ENCODE data around the gene PDE9A.

Gene PDE9A

GRCh38 chr21:42768324-42769121, 115.1 kb downstream of the PDE9A start:
- Histone ChIP-seq H3K79me2 (ENCODE audit: insufficient read depth, low read depth) (no peaks in the 10 kb centered on the region), H3K4me2 (no peak overlapping the region), H3K9ac (no peak overlapping the region), H3K4me1 (ENCODE audit: low read depth, poor library complexity, severe bottlenecking) (no peaks in the 10 kb centered on the region), H3K36me3 (ENCODE audit: insufficient read depth) (no peaks in the 10 kb centered on the region), H3K27me3 (ENCODE audit: insufficient read depth, low read depth) (peaks cover 94% of the 10 kb centered on the region), H3K4me3 (IDR thresholded peaks at IDR 0.05; ENCODE audit: insufficient read depth, low read depth, low read length) (no peak overlapping the region), H3K27ac (no peak overlapping the region), H4K20me1 (ENCODE audit: insufficient read depth) (no peaks in the 10 kb centered on the region), H2AFZ (ENCODE audit: low read depth) (no peak overlapping the region)
- no peak for TF ChIP-seq CTCF (conservative IDR thresholded peaks at IDR 0.05; ENCODE audit: low read depth, low read length)

- Histone ChIP-seq H3K27ac (no peak overlapping the region), H2AFZ (ENCODE audit: low read depth) (no peak overlapping the region), H3K79me2 (ENCODE audit: insufficient read depth, low read depth) (no peaks in the 10 kb centered on the region), H3K9ac (no peak overlapping the region), H3K36me3 (ENCODE audit: insufficient read depth) (no peaks in the 10 kb centered on the region), H4K20me1 (ENCODE audit: insufficient read depth) (no peaks in the 10 kb centered on the region), H3K27me3 (ENCODE audit: insufficient read depth, low read depth) (peaks cover 93% of the 10 kb centered on the region), H3K4me2 (no peak overlapping the region), H3K4me1 (ENCODE audit: low read depth, poor library complexity, severe bottlenecking) (no peaks in the 10 kb centered on the region), H3K4me3 (IDR thresholded peaks at IDR 0.05; ENCODE audit: insufficient read depth, low read depth, low read length) (no peak overlapping the region)
- no peak for TF ChIP-seq CTCF (conservative IDR thresholded peaks at IDR 0.05; ENCODE audit: low read depth, low read length)
These were observed 115.9 kb downstream of the PDE9A start for GRCh38 chr21:42769183-42769819.

- no peak overlapping the region for H3K4me3 ChIP-seq (IDR thresholded peaks at IDR 0.05; ENCODE audit: insufficient read depth, low read depth, low read length)
- H3K4me2 ChIP-seq = no peak overlapping the region
- no peaks in the 10 kb centered on the region for H3K36me3 ChIP-seq (ENCODE audit: insufficient read depth)
- no peak for TF ChIP-seq CTCF (conservative IDR thresholded peaks at IDR 0.05; ENCODE audit: low read depth, low read length)
- H3K79me2 ChIP-seq (ENCODE audit: insufficient read depth, low read depth) = no peaks in the 10 kb centered on the region
- no peaks in the 10 kb centered on the region for H4K20me1 ChIP-seq (ENCODE audit: insufficient read depth)
- H3K27ac ChIP-seq = no peak overlapping the region
- H3K27me3 ChIP-seq (ENCODE audit: insufficient read depth, low read depth) = peaks cover 93% of the 10 kb centered on the region
- no peak overlapping the region for H3K9ac ChIP-seq
- no peaks in the 10 kb centered on the region for H3K4me1 ChIP-seq (ENCODE audit: low read depth, poor library complexity, severe bottlenecking)
- no peak overlapping the region for H2AFZ ChIP-seq (ENCODE audit: low read depth)
These were observed 116.6 kb downstream of the PDE9A start for GRCh38 chr21:42769820-42770716.

GRCh38 chr21:42770717-42771502, 117.5 kb downstream of the PDE9A start:
- no peak overlapping the region for H2AFZ ChIP-seq (ENCODE audit: low read depth)

More at GRCh38 chr21:42770717-42771502, 117.5 kb downstream of the PDE9A start:
- H3K4me3 ChIP-seq (IDR thresholded peaks at IDR 0.05; ENCODE audit: insufficient read depth, low read depth, low read length) = no peak overlapping the region
- H4K20me1 ChIP-seq (ENCODE audit: insufficient read depth) = no peaks in the 10 kb centered on the region
- H3K4me1 ChIP-seq (ENCODE audit: low read depth, poor library complexity, severe bottlenecking) = no peaks in the 10 kb centered on the region
- H3K27me3 ChIP-seq (ENCODE audit: insufficient read depth, low read depth) = peaks cover 93% of the 10 kb centered on the region
- no peak overlapping the region for H3K4me2 ChIP-seq
- H3K79me2 ChIP-seq (ENCODE audit: insufficient read depth, low read depth) = no peaks in the 10 kb centered on the region
- TF ChIP-seq CTCF (conservative IDR thresholded peaks at IDR 0.05; ENCODE audit: low read depth, low read length) = no peak
- H3K27ac ChIP-seq = no peak overlapping the region
- H3K9ac ChIP-seq = no peak overlapping the region
- H3K36me3 ChIP-seq (ENCODE audit: insufficient read depth) = no peaks in the 10 kb centered on the region
